Activated T-cell treated with anti-CD3 and anti-CD28 coated beads for 1 hour (primary cell): Measurements from ENCODE around the gene DHX8.

Experiments
- DNase-seq: peaks from one replicate; pipeline ENCODE4 v3.0.0-alpha.2; 2020; ENCODE audit warnings: low read depth

Gene DHX8

GRCh38 chr17:43524945-43525575 is 41.3 kb downstream of the DHX8 start:
- DNase-seq, result no peak

DNA sequence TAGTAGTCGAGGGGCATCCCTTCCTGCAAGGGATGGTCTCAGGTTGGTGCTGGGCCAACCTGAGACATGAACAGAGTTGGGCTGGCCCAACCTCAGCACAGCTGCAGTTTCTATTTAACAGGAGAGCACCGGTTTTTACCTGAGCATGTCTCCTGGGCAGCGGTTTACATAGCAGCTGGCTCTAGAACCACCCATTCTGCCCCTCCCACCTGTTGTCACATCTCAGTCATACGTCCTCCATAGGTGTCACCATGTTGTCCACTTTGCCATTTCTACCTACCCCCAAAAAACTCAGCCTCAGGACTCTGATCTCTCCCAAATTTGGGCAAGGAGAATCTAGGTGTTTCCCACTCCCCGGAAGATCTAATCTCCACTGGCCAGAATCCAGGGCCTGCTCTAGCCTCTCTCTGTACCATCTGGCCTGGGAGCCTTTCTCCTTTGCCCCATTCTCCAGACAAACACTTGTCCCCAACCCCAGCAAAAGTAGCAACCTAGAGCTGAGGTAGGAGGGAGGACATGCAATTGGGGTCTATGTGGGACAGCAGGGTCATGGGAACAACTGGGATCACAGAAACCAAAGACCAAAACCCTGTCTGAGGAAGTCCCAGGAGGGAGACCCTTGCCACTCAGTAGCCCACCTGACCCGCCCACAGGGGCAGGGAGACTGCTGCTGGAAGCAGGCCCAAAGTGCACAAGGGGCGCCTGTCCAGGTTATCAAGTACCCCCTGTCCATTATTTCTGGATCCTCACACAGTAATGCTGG is 43.3 kb downstream of the DHX8 start:
- no peak for DNase-seq

GRCh38 chr17:43528319-43528987 is 44.7 kb downstream of the DHX8 start:
- DNase-seq, result no peak

DNA sequence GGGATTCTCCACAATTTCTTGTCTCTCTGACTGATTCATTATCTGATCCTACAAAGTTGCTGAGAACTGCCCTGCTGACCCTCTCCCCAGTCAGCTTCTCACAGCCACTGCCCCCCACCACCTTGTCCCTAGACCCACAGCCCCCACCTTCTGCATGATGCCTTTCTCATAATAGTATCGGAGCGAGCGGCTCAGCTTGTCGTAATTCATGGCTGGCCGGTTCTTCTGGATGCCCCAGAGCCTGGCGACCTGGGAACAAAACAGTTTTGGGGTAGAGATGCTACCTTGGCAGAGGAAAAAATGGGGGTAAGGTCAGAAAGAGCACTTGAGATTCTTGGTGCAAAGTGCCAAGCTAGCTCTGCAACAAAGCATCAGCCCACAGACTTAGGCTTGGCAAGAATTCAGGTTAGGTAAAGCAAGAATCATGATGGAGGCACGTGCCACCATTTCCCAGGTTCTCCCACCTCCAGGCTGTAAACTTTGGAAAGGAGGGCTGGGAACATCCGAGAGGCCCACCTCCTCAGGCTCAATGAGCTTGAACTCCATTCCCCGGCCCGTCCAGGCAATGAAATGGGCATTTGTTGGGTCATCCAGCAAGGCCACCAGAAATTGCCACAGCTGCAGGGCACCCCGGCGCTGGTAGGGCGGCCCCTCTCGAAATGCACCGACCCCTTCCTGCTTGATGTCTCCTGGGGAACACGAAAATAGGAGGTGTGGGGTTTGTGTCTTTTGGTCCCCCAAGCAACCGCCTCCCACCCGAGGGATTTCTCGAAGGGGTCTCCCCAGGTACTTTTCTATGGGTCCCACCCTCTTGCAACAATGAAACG is 45.4 kb downstream of the DHX8 start:
- DNase-seq, result no peak

GRCh38 chr17:43529947-43530287 is 46.1 kb downstream of the DHX8 start:
- no peak for DNase-seq

- DNase-seq, result no peak
Observed at GRCh38 chr17:43530288-43531081, 46.7 kb downstream of the DHX8 start.

GRCh38 chr17:43531082-43531378 is 47.3 kb downstream of the DHX8 start:
- no peak for DNase-seq

DNA sequence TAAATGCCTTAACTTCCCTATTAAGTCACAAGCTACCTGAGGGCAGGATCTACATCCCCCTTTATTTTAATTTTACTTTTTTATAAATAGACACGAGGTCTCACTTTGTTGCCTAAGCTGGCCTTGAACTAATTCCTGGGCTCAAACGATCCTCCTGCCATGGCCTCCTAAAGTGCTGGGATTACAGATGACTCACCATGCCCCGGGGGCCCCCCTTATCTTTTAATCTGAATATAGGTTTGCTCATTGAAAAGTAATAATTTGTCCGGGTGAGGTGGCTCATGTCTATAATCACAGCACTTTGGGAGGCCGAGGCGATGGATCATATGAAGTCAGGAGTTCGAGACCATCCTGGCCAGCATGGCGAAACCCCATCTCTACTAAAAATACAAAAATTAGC is 48.2 kb downstream of the DHX8 start:
- DNase-seq, result no peak

DNA sequence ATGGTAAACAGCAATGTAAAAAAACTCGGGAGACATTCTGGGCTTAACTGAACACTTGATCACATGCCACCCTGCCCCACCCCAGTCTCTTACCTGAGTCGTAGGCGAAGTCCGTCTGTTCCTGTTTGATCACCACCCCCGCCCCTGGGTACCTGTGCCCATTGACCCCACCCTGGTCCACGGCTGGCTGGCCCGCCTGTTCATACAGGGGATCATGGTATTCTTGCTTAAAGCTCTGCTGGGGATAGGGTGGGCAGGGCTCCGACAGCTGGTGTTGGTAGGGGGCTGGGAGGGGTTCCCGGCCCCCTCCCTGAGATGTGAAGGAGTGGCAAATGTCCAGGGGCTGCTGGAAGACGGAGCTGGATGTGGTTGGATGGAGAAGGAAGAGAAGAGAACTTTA is 48.8 kb downstream of the DHX8 start:
- DNase-seq, result no peak

- no peak for DNase-seq
Observed at GRCh38 chr17:43533699-43534098, 49.9 kb downstream of the DHX8 start.

DNA sequence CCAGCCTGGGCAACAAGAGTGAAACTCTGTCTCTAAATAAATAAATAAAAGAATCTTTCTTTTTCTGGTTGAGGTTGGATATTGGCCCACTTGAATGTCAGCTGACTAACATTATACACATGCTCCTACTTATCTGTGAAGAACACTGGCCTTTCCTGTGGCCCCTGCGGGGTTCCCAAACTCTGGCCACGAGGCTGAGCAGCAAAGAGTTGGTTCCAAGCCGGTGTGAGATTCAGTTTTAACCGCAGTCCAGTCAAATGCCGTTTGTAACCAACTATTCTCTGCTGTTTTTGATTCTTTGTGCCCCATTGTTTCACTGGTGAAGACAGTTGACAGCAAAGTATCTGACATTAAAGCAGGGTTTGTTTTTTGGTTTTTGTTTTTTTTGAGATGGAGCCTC is 51.1 kb downstream of the DHX8 start:
- DNase-seq, result no peak

GRCh38 chr17:43536236-43536992 is 52.6 kb downstream of the DHX8 start:
- no peak for DNase-seq

GRCh38 chr17:43540821-43541674 is 57.3 kb downstream of the DHX8 start:
- DNase-seq, result no peak

DNA sequence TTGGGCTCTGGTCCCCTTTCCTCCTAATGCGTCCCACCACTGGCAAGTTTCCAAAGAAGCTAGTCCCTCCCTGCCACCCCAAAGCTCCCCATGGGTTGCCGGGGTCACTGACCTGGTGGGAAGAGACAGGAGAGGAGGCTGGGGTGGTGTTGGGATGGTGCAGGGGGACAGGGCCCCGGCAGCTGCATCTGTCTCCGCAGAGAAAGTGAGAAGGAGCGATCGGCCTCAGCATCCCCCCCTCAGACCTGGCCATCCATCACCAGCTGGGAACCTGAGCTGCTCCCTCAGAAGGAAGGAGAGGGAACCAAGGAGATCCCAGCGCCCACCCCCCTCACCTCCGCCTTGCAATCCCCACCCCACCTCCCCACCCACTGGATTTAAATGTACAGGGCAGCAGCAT is 59.1 kb downstream of the DHX8 start:
- DNase-seq, result no peak

DNA sequence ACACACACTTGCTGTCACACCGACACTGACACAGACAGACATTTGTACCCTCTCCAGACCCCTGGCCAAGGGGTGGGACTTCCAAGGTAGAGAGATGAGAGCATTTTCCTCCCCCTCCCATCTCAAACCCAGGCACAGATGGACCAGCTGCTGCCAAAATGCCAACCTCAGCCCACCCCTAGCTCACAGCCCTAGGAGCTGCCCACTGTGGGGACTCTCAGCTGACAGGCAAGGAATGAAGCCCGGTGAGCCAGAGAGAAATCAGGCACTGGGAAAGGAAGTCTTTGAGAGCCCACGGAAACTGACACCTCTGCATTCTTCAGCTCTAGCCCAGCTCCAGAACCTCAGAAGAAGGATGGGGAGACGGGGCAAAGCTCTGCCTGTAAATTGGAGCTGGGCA is 59.5 kb downstream of the DHX8 start:
- no peak for DNase-seq

DNA sequence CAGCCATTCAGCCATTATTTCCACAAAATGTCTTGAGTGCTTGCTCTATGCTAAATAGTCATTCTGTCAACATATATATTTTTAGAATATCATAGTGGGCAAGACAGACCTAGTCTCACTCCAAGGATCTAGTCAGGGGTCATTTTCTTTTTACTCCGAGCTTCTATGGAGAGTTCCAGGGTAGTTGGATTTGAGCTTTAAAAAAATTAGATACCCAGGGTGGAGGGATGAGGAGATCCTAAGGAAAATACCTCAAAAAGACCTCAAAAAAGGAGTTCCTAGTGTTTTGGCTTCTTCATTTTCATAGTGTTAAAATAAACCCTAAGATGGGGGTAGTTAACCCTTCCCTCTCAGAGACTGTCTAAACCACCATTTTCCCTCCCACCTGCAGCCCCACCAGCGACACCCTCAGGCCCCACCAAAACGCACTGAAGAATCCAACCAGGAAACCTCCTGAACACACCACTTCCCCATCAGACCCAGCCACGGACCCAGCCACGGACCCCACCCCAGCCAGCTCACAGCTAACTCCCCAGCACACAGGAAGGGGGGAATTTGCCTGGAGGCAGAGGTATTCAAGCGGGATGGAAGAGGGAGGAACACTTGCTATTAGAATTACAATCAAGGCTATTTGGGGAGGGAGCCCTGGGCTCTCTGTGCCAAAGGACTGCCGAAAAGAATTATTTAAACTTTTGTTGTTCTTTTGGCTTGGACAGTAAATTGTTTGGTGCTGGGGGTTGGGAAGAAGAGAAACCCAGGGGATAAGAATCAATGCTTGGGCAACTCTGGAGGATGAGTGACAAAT is 60.2 kb downstream of the DHX8 start:
- no peak for DNase-seq

GRCh38 chr17:43545383-43545632 is 61.5 kb downstream of the DHX8 start:
- DNase-seq, result no peak

- peak; percentile 78 for DNase-seq
Observed at GRCh38 chr17:43546319-43547188, 62.8 kb downstream of the DHX8 start, which contains the start of gene ETV4. Gene ETV4 (minus strand): TSS chr17:43546340. CDS start chr17:43545617, 723 bp downstream.

- DNase-seq, result no peak
Observed at GRCh38 chr17:43547189-43547550, 63.4 kb downstream of the DHX8 start.
